Suprapubic skin (tissue), 4 donors: ENCODE data around the gene NEK11.

ENCODE experiments used
- CTCF ChIP-seq, 2 donors: fragments of 200-600 bp in 1 of 2; fragments of 450-650 bp in 1 of 2; sonication (generic) in 1 of 2; IDR thresholded peaks; one replicate each; pipeline ENCODE4 v1.5.1; 2016 to 2019; ENCODE audit warnings: antibody characterized with exemption in 2 of 2, mild to moderate bottlenecking in 1 of 2, moderate library complexity in 1 of 2
- EP300 ChIP-seq: sonication (generic); formaldehyde crosslinking; IDR thresholded peaks from one replicate; pipeline ENCODE4 v1.6.1; 2017; ENCODE audit warnings: antibody characterized with exemption
- POLR2A ChIP-seq, 2 donors: fragments of 450-650 bp; IDR thresholded peaks; one replicate each; pipeline ENCODE4 v1.6.1; 2017; ENCODE audit warnings: antibody characterized with exemption in 2 of 2, mild to moderate bottlenecking in 2 of 2, moderate library complexity in 2 of 2
- POLR2AphosphoS5 ChIP-seq, 3 donors: sonication (generic); formaldehyde crosslinking; IDR thresholded peaks; one replicate each; pipeline ENCODE4 v1.6.1; 2017; ENCODE audit warnings: antibody characterized with exemption in 3 of 3

GRCh38 chr3:131260525-131260924 lies 233.8 kb downstream of the NEK11 start:
- TF ChIP-seq CTCF (IDR thresholded peaks at IDR 0.05), result no peak
- TF ChIP-seq POLR2A (IDR thresholded peaks at IDR 0.05), result no peak
- no peak for TF ChIP-seq POLR2AphosphoS5 (IDR thresholded peaks at IDR 0.05)
- TF ChIP-seq EP300, result no peak
